Parathyroid adenoma (tissue), 2 donors: ENCODE measurements around the gene MYO6.

Experiments used
- H2AFZ ChIP-seq: fragments of 300-600 bp; sonication (generic); one replicate; pipeline ENCODE4 v1.7.0; 2017; ENCODE audit warnings: antibody characterized with exemption, mild to moderate bottlenecking
- H3K27ac ChIP-seq: fragments of 300-600 bp; sonication (generic); one replicate; pipeline ENCODE4 v1.7.0; 2017
- H3K27me3 ChIP-seq: fragments of 300-600 bp; sonication (generic); one replicate; pipeline ENCODE4 v1.7.0; 2017; ENCODE audit warnings: low read length; ENCODE audit not compliant: control insufficient read depth, insufficient read depth
- H3K36me3 ChIP-seq: fragments of 300-600 bp; sonication (generic); one replicate; pipeline ENCODE4 v1.7.0; 2017; ENCODE audit warnings: low read length; ENCODE audit not compliant: control insufficient read depth, insufficient read depth
- H3K4me1 ChIP-seq: fragments of 300-600 bp; sonication (generic); one replicate; pipeline ENCODE4 v1.7.0; 2017; ENCODE audit warnings: control low read depth
- H3K4me2 ChIP-seq: fragments of 300-600 bp; sonication (generic); one replicate; pipeline ENCODE4 v1.7.0; 2017; ENCODE audit warnings: low read length
- H3K4me3 ChIP-seq: fragments of 300-600 bp; sonication (generic); one replicate; pipeline ENCODE4 v1.7.0; 2017; ENCODE audit warnings: low read depth, low read length
- H3K79me2 ChIP-seq: fragments of 300-600 bp; sonication (generic); one replicate; pipeline ENCODE4 v1.7.0; 2017; ENCODE audit warnings: control low read depth
- H3K9ac ChIP-seq: fragments of 300-600 bp; sonication (generic); one replicate; pipeline ENCODE4 v1.7.0; 2017; ENCODE audit warnings: mild to moderate bottlenecking
- H3K9me3 ChIP-seq: fragments of 300-600 bp; sonication (generic); one replicate; pipeline ENCODE4 v1.7.0; 2017; ENCODE audit warnings: low read length; ENCODE audit not compliant: control insufficient read depth
- TF ChIP-seq, protein P1 (sequence below): fragments of 300-600 bp; sonication (generic); IDR thresholded peaks from one replicate; pipeline ENCODE4 v1.7.0; 2017; ENCODE audit warnings: antibody characterized with exemption, mild to moderate bottlenecking
- donor health status: primary hyperparathyroidism.

Gene MYO6

DNA sequence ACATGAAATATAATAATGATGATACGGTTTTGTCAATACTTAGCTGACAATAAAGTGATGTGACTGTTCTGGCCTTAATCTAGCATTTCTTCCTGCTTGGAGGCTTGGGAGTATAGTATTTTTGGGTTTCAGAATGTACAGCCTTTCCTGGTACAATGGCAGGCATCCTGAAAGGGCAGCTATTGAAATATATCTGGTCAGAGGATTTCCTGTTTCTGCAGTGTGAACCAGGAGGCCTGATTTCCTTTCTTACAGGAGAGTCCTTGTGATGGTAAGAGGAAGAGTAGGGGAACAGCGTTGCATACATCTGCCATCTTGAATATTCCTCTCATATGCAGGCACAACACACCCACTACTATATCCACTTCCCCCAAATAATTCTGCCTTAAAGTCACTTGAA is 93.7 kb downstream of the MYO6 start:
- Histone ChIP-seq H3K9ac (no peak overlapping the region), H3K9me3 (no peaks in the 10 kb centered on the region), H3K36me3 (no peaks in the 10 kb centered on the region), H3K79me2 (no peaks in the 10 kb centered on the region), H3K4me3 (no peak overlapping the region), H3K4me2 (no peak overlapping the region), H3K27ac (no peak overlapping the region), H3K27me3 (no peaks in the 10 kb centered on the region), H3K4me1 (no peaks in the 10 kb centered on the region), H2AFZ (no peak overlapping the region)
- TF ChIP-seq, protein P1, sequence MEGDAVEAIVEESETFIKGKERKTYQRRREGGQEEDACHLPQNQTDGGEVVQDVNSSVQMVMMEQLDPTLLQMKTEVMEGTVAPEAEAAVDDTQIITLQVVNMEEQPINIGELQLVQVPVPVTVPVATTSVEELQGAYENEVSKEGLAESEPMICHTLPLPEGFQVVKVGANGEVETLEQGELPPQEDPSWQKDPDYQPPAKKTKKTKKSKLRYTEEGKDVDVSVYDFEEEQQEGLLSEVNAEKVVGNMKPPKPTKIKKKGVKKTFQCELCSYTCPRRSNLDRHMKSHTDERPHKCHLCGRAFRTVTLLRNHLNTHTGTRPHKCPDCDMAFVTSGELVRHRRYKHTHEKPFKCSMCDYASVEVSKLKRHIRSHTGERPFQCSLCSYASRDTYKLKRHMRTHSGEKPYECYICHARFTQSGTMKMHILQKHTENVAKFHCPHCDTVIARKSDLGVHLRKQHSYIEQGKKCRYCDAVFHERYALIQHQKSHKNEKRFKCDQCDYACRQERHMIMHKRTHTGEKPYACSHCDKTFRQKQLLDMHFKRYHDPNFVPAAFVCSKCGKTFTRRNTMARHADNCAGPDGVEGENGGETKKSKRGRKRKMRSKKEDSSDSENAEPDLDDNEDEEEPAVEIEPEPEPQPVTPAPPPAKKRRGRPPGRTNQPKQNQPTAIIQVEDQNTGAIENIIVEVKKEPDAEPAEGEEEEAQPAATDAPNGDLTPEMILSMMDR = no peak

DNA sequence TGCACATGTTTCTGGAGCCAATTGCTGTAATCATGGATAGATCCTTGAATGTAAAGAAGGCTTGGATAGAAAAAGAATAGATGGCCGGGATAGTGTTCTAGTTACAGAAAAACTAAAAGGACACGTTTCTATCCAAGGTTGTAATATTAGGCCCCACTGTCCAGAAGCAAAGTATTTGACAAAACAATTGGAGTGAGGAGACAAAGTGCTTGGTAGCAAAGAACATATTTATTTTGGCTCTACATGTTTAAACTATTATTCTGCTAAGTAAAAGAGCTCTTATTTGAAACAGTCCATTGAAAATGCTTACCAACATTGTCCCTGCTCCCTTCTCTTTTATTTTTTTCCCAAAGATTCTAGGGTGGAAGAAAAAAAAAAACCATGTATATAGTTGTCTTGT is 94.4 kb downstream of the MYO6 start:
- TF ChIP-seq, protein P1 = no peak

DNA sequence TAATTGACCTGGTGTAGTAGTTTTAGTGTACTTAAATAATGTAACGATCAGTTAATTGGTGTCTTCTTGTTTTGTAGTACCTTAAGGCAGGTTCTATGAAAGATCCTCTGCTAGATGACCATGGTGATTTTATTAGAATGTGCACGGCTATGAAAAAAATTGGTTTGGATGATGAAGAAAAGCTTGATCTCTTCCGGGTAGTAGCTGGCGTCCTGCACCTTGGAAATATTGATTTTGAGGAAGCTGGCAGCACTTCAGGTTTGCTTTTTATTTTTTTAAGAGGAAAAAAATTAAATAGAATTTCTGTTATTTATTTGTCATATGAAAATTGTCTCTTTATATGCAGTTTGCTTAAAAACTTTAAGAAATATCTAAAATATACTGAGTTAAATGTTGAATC is 99.2 kb downstream of the MYO6 start:
- no peaks in the 10 kb centered on the region for H3K27me3 ChIP-seq
- TF ChIP-seq, protein P1 = no peak

More for the DNA sequence above, 94.4 kb downstream of the MYO6 start:
- no peaks in the 10 kb centered on the region for H3K36me3 ChIP-seq
- no peaks in the 10 kb centered on the region for H3K27me3 ChIP-seq
- no peak overlapping the region for H3K4me3 ChIP-seq
- no peak overlapping the region for H3K4me2 ChIP-seq
- no peaks in the 10 kb centered on the region for H3K4me1 ChIP-seq
- H3K9ac ChIP-seq = no peak overlapping the region
- no peaks in the 10 kb centered on the region for H3K79me2 ChIP-seq
- no peaks in the 10 kb centered on the region for H3K9me3 ChIP-seq
- no peak overlapping the region for H3K27ac ChIP-seq
- H2AFZ ChIP-seq = no peak overlapping the region

DNA sequence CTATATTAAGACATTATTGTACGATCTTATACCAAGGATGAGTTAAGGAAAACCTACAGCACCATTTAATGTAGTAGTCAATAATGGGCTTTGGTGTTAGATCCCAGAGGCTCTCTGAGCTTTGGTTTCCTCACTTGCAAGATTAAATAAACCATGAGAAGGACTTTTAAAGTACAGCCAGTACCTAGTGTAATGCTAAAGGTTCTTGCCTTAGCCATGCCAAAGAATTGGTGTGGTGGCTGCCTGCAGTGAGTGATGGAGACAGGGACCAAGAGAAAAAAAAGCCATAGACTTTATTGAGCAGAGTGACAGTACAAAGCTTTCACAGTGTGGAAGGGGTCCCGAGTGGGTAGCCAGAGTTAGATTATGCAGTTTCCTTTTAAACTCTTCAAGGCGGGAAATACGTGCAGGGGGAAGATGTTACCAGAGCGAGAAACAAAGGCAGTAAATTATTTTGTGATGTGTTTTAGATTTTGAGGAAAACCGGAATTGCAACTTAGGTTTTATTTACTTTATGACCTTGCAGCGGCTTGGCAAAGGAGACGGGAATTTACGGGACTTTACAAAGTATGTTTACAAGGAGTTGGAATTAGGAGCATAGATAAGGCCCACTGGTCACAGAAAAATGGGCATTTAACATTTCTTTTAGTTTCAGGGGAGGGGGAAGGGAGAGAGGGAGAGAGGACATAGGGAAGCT is 100.4 kb downstream of the MYO6 start:
- no peaks in the 10 kb centered on the region for H3K27me3 ChIP-seq
- no peak overlapping the region for H3K4me3 ChIP-seq
- no peak overlapping the region for H2AFZ ChIP-seq
- H3K27ac ChIP-seq = no peak overlapping the region
- H3K9me3 ChIP-seq = no peaks in the 10 kb centered on the region
- no peaks in the 10 kb centered on the region for H3K79me2 ChIP-seq
- H3K9ac ChIP-seq = no peak overlapping the region
- TF ChIP-seq, protein P1 = no peak
- no peak overlapping the region for H3K4me2 ChIP-seq
- peaks cover 5% of the 10 kb centered on the region for H3K4me1 ChIP-seq
- H3K36me3 ChIP-seq = no peaks in the 10 kb centered on the region

More for the DNA sequence above, 99.2 kb downstream of the MYO6 start:
- H3K79me2 ChIP-seq = no peaks in the 10 kb centered on the region
- H2AFZ ChIP-seq = no peak overlapping the region
- H3K4me1 ChIP-seq = peaks cover 5% of the 10 kb centered on the region
- H3K4me2 ChIP-seq = no peak overlapping the region
- H3K4me3 ChIP-seq = no peak overlapping the region
- no peaks in the 10 kb centered on the region for H3K9me3 ChIP-seq
- no peaks in the 10 kb centered on the region for H3K36me3 ChIP-seq
- H3K9ac ChIP-seq = no peak overlapping the region
- no peak overlapping the region for H3K27ac ChIP-seq
